ENCODE measurements around the gene TECTA.
"Not testable (repeated sequence)": the region's sequence is repeated elsewhere in the genome, so short reads cannot be mapped to it uniquely, and the experiment has no call there.

TECTA gene

DNA sequence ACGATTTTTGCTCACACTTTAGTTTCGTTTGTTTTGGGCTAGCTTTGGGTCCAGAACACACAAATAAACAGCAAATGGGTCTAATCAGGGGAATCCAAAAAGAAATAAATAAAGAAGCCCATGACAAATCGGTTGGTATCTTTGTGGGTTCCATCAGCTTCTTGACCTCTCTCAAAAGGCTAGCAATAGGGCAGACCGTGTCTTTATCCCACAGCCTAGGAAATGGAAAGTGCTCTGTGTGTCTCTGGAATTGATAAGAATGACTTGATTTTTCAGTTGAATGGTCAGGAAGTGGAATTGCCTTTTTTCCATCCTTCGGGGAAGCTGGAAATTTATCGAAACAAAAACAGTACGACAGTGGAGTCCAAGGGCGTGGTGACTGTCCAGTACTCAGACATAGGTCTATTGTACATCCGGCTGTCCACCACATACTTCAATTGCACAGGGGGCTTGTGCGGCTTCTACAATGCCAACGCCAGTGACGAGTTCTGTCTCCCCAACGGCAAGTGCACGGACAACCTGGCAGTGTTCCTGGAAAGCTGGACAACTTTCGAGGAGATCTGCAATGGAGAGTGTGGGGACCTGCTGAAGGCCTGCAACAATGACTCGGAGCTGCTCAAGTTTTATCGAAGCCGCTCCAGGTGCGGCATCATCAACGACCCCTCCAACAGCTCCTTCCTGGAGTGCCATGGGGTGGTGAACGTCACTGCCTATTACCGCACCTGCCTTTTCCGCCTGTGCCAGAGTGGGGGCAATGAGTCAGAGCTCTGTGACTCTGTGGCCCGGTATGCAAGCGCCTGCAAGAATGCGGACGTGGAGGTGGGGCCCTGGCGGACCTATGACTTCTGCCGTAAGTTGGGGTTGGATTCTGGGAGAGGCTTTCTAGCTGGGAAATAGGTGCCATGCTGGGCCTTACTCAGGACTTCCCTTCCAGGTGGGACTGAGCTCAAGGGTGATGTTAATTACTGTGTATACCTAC lies 28.6 kb downstream of the TECTA start:
- DNase-seq: no peak

DNA sequence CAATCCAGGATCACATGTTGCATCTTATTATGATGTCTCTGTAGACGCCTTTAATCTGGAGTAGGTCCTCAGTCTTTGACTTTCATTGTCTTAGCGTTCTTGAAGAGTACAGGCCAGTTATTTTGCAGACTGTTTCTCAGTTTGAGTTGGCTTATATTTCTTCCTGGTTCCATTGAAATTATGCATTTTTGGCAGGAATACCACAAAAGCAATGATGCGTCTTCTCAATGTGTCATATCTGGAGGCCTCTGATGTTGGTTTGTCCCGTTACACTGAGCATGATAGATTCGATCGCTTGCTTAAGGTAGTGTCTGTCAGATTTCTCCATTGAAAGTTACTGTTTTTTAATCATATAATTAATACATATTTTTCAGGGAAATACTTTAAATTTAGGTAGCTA lies 30.6 kb downstream of the TECTA start:
- no peak for DNase-seq

DNA sequence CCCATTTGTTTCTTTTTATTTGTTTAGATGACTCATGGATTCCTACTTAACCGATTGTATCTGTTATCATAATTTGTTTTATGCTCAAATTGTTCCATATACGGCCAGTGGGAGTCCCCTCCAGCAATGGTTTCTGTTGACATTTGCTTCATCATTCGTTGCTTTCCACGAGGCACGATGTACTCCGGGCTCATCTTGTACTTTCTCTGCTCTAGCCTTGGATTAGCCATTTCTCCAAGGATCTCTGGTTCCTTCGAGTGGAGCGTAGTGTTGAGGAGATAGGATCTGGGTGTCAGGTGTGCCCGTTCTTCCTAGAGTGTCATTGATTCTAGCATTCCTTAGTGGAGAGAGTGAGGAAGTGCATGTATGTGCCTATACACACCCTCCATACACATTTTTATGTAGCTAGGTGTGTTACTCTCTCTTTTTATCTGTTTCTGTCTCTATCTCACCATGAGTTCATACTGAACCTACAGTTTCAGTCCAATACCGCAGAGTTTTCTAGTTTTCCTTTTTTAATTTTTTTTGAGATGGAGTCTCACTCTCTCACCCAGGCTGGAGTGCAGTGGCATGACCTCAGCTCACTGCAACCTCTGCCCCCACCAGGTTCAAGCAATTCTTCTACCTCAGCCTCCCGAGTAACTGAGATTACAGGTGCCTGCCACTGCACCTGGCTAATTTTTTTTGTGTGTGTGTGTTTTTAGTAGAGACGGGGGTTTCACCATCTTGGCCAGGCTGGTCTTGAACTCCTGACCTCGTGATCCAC lies 31.4 kb downstream of the TECTA start:
- no peak for DNase-seq

DNA sequence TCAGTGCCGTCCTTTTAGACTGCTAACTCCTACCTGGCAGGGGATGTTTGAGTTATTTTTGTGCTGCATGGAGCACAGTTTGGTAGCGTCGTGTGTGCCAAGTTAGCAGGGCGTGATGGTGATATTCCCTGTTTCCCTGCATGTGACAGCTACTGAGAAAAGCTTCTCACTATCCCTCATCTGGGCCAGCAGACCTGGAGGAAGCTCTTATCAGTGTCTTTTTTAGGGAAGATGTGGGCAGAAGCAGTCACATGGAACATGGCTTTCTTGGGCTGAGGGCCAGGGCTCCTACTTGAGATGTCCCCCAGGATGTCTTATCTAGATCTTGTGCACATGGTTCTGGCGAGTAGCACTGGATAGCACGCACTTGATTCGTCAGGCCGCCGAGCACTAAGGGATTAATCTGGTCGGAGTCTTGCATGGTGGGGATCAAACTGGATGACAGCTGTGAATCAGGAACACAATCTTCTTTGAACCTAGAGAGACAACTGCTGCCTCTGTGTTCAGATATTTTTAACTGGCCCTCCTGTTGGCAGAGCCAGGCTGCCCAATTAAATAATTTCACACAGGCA lies 33.8 kb downstream of the TECTA start:
- DNase-seq: no peak

DNA sequence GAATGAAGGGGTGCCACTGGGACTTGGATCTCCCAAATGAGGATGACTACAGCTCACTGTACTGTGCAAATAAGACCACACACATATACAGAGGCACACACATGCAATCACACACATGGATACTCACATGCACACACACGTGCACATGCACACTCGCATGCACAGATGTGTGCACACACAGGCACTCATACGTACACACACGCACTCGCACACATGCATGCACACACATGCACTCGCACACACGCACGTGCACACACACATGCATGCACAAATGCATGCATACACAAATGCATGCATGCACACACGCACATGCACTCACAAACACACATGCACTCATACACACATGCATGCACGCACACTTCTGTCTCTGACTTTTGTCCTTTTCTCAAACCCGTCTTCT lies 36.0 kb downstream of the TECTA start:
- no peak for DNase-seq

DNA sequence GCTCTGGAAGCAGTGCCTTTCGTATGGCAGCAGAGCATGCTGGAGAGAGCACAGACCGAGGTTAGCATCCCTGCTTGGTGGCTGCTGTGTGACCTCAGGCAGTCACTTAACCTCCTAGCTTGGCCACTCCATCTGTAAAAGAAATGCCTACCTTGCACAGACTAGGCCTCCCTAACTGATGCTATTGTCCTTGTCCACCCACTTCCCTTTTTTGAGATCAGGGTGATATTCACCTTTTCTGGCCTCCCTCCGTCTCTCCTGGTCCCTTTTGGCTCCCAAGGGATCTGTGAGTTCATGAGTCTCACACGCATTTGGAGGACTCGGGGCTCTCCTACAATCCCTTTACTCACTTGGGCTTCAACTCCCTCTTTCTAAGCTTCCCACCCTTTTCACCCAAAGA lies 37.2 kb downstream of the TECTA start:
- DNase-seq: no peak

DNA sequence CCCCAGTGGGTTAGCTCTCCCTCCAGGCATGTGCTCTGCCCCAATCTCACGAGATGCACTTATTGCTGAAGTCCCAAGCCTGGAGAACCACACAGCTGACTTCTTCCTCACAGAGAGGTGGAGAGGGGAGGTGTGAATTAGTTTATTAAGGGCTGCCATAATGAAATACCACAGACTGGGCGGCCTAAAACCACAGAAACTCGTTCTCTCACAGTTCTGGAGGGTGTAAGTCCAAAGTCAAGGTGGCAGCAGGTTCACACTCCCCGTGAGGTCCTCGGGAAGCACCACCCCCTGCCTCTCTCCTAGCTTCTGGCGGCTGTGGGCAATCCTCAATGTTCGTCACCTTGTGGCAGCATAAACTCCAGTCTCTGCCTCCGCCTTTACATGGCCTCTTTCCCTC lies 39.3 kb downstream of the TECTA start:
- DNase-seq: no peak

DNA sequence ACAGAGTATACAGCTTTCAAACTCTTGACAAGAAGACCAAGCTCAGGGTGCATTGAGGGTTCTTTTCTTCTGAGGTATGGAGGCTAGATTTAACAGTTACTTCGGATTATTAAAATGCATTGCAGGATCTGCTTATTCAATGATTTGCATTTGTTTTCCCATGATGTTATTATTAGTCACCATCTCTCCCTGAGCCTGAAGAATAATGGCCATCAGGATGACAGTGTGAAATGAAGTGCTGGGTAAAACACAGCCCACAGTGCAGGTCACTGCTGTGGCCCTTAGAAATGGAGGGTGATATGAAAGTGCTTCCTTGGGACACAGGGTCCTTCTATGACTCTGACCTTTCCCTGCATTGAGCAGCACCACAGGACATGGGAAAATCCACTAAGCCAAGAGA lies 40.0 kb downstream of the TECTA start:
- no peak for DNase-seq

DNA sequence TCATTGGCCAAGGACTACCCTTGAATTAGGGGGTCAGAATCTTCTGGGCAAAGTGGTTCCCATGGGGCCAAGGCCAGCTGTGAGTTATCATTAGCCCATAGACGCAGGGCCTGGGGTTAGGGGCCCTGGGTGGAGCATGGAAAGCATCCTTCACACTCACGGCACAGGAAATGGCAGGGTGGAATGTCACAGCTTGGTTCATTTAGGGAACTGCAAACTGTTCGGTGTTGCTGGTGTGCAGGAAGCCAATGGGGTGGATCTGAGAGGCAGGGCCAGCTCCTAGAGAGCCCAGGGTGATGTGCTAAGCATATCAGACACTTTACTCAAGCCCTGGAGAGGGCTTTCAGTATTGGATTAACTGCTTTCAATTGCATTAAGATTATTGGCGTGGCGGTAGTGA lies 42.9 kb downstream of the TECTA start:
- no peak for DNase-seq

DNA sequence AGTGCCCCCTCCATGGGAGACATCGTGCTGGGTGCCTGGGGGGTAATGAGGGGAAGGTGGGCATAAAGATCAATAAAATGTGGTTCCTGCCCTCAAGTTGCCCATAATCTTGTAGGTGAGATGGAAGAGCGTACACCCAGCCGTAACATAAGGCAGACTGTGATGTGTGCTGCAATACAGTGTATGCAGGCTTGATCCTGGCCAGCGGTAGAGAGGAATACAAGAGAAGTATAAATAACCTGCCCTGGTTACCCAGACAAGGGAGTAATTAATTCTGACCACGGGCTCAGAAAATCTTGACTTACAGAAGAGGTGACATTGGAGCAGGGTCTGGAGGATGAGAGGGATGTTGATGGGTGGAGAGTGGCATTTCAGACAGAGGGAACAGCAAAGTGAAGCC lies 43.7 kb downstream of the TECTA start:
- no peak for DNase-seq

DNA sequence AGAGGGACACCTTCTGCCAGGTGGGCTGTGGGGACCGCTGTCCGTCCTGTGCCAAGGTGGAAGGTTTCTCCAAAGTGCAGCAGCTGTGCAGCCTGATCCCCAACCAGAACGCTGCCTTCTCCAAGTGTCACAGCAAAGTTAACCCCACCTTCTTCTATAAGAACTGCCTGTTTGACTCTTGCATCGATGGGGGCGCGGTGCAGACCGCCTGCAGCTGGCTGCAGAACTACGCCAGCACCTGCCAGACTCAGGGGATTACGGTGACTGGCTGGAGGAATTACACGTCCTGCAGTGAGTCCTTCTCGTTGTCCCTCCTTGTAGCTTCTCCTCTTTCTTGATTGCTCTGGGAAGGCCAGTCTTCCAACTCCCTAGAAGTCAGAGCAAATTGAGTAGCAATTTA lies 44.8 kb downstream of the TECTA start:
- DNase-seq: no peak

DNA sequence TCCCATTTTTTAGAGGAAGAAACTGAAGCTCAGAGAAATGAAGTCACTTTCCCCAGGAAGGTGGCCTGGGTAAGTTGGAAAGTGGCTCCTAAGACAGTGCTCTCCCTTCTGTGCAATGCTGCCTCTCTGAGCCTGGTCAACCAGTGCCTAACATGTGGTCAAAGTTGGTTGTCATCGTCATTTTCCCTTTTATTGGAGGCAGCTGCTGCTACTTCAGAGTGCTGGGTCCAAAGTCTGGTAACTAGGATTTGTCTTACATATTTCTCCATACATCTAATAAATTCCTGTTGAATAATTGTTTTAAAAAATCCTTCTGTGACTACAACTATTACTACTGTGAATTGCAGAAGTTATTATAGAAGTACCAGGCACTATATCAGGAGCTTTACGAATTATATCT lies 48.1 kb downstream of the TECTA start:
- DNase-seq: no peak

DNA sequence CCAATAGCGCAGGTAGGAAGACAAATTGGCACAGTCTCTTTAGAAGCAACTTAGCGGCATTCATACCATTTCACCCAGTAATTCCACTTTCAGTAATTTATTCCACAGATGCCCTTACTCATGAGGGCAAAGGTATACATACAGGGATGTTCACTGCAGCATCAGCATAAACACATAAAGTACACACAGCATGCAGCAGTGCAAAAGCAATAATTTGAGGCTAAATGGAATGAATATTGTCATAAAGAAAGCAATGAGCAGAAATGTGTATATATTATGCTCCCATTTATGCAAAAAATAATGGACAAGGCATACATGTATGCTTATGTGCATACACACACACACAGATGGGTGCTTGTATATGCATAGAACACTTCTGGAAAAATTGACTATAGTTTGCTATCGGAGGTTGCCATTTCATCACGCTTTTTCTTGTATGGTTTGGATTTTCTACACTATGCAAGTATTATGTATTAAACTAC lies 50.2 kb downstream of the TECTA start:
- no peak for DNase-seq

DNA sequence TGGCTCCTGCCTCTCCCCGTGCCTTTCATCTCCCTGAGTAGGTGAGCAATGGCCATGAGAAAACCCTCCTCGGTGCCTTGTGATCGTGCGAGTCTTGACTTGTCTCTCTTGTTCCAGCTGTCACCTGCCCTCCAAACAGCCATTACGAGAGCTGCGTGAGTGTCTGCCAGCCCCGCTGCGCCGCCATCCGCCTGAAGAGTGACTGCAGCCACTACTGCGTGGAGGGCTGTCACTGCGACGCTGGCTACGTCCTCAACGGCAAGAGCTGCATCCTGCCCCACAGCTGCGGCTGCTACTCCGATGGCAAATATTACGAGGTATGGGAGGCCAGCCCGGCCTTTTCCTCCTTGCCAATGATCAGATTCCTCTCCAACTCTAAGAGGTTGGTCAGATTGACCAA lies 51.7 kb downstream of the TECTA start:
- DNase-seq: no peak

DNA sequence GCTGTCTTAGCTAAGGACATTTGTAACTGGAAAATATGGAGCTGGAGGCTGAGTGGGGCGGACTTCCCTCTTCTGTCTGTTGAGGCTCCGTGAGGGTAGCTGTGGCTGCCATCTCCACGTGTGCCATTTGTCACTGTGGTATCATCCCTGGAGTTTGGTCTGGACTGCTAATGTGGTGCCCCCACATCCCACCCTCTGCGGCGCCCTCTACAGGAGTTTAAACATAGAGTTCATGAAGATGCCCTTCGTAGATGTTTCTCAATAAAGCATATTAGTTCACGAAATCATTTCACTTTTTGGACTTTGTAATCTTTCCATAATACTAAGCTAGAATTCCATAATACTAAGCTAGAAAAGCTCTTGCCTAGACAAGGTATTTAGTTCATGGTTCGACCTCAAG lies 52.4 kb downstream of the TECTA start:
- no peak for DNase-seq

DNA sequence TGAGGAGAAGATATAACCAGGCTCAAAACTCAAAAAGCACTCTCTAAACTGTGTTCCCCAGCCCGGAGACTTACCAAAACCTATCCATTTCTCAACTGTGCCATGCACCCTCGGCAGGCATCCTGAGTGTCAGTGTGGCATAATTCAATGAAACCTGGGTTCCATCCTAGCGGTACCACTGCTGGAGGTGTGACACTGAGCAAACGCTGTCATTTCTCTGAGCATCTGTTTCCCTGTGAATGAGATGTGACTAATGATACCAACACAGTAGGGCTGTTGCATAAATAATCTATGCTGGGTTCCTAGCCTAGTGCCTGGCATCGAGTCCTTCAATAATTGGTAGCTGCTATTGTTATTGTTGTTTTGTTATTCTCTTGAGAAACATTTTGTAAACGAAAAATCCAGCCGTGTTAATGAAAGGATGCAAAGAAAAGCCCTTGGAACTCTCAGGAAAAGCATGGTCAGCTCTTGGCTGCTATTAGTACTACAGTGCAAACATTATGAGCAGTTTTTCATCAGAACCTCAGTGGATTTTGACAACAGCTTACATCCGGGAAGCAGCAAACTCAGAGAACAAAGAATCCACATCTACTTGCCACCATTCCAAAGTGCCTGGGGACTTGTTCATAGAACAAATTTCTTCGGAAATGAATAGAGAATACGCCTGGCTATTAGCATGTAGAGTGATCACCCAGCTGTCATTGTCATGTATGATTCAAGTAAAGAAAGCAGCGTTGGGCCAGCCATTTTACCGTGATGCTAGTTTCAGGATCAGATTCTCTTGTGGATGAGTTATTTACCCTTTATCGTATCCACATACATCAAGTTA lies 53.7 kb downstream of the TECTA start:
- no peak for DNase-seq

DNA sequence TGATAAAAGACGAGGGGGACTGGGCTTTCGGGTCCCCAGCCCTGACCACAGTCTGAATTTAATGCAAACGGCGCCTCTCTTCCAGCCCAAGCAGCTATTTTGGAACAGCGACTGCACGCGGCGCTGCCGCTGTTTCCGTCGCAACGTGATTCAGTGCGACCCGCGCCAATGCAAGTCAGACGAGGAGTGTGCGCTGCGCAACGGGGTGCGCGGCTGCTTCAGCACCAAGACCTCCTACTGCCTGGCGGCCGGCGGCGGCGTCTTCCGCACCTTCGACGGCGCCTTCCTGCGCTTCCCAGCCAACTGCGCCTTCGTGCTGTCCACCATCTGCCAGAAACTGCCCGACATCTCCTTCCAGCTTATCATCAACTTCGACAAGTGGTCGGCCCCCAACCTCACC lies 56.7 kb downstream of the TECTA start:
- DNase-seq: no peak

DNA sequence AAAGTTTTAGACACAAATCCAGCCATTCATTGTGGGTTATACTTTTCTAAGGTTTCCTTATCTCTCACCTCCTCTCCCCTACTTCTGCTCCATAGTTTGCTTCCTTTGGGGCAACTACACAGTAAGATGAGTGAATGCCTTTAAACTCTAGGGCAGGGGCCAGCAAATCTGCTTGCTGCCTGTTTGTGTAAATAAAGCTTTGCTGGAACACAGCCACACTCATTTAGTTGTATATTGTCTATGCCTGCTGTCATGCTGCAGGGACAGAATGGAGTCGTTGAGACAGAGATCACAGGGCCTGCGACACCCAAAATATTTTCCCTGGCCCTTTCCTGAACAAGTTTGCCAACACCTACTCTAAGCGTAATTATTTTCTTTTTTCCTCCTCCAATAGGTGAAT lies 58.7 kb downstream of the TECTA start:
- DNase-seq: no peak

DNA sequence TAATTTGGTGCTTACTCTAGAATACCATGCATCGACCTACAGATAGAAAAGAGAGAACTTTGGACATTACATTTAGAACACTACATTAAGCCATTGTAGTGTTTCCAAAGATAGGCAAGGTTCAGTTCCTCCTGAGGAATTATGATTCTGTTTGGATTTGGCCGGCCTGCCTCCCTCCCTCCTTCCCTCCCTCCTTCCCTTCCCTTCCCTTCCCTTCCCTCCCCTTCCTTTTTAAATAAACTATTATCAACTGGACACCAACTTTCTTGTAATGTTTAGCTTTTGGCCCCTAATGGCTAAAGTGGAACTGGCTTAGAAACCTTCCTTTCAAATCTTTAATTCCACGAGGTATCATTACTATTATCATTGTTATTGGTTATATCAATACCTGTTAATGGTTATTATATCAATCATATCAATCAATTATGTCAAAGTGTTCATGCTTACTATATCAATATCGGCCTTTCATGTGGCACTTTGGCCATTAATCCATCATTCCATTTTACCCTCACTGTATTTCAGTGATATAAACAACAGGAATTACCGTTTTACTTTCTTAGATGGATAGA lies 60.4 kb downstream of the TECTA start:
- no peak for DNase-seq

DNA sequence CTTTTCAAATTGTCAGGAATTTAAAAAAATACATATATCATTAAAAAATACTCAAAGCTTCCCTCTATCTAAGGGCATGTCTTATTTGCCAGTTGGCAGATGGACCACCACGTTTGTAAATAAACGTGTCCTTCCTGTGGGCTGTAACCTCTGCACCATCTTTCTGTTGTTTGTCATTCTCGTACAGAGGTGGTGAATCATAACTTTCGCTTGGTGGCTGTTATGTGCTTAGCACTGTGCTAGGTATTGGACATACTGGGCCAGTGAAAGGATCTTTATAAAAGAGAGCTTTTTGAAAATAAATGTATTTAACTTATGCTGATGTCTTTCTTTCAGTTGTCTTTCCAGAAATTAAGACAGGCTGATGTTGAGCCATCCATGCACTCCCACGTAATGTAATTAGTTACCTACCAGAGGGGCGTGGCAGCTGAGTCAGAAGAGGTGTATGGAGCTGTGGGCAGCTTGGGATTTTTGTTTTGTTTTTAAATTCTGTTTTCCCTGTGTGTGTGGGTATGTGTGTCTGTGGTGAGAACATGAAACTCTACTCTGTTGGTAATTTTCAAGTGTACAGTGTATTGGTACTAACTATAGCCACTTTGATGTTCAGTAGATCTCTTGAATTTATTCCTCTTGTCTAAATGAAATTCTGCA lies 62.7 kb downstream of the TECTA start:
- no peak for DNase-seq

DNA sequence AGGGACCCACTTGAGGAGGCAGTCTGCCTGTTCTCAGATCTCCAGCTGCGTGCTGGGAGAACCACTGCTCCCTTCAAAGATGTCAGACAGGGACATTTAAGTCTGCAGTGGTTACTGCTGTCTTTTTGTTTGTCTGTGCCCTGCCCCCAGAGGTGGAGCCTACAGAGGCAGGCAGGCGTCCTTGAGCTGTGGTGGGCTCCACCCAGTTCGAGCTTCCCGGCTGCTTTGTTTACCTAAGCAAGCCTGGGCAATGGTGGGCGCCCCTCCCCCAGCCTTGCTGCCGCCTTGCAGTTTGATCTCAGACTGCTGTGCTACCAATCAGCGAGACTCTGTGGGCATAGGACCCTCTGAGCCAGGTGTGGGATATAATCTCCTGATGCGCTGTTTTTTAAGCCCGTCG lies 76.6 kb downstream of the TECTA start:
- not testable (repeated sequence) for DNase-seq

DNA sequence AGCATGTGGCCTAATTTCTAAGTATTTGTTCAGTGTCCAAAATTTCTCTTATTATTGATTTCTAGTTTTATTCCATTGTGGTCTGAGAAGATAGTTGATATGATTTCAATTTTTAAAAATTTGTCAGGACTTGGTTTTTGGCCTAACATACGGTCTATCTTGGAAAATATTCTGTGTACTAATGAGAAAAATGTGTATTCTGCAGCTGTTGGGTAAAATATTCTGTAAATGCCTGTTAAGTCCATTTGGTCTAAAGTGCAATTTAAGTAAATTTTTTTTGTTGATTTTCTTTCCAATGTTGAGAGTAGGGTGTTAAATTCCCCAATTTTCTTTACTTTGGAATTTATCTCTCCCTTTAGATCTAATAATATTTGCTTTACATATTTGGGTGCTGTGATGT lies 78.3 kb downstream of the TECTA start:
- DNase-seq: no peak

Measured in activated CD8-positive, alpha-beta memory T cell treated with anti-CD3 and anti-CD28 coated beads, Interleukin-2, amount 50 U/mL, for 48 hours (primary cell).